Loucy (cell line): ENCODE measurements around the gene PLEKHB2.

Experiments used
- H2AFZ ChIP-seq: fragments of 200-600 bp; sonication (generic); 2 replicates; pipeline ENCODE4 v1.6.0; 2016; ENCODE audit warnings: antibody characterized with exemption, mild to moderate bottlenecking, low read length, moderate library complexity
- H3F3A ChIP-seq: fragments of 200-600 bp; 2 replicates; pipeline ENCODE4 v1.6.0; 2016; ENCODE audit warnings: antibody characterized with exemption, low read depth, mild to moderate bottlenecking
- H3K27me3 ChIP-seq: fragments of 200-600 bp; sonication (generic); 2 replicates; pipeline ENCODE4 v1.6.1; 2014; ENCODE audit warnings: low read length, mild to moderate bottlenecking; ENCODE audit not compliant: insufficient read depth, poor library complexity, severe bottlenecking
- H3K36me3 ChIP-seq: fragments of 200-600 bp; sonication (generic); 2 replicates; pipeline ENCODE4 v1.6.1; 2016; ENCODE audit warnings: low read length; ENCODE audit not compliant: insufficient read depth
- H3K4me1 ChIP-seq: fragments of 200-600 bp; sonication (generic); 2 replicates; pipeline ENCODE4 v1.5.1; 2014; ENCODE audit warnings: low read length, mild to moderate bottlenecking; ENCODE audit not compliant: insufficient read depth, poor library complexity, severe bottlenecking
- H3K4me2 ChIP-seq: fragments of 200-600 bp; sonication (generic); 2 replicates; pipeline ENCODE4 v1.6.0; 2014; ENCODE audit warnings: antibody characterized with exemption, low read length, low read depth, mild to moderate bottlenecking; ENCODE audit not compliant: poor library complexity, severe bottlenecking
- H3K4me3 ChIP-seq: fragments of 200-600 bp; sonication (generic); 2 replicates; pipeline ENCODE4 v1.5.1; 2014; ENCODE audit warnings: low read length, mild to moderate bottlenecking, mixed read lengths; ENCODE audit not compliant: poor library complexity, severe bottlenecking
- H3K79me2 ChIP-seq: fragments of 200-600 bp; sonication (generic); 2 replicates; pipeline ENCODE4 v1.6.1; 2014; ENCODE audit warnings: low read length; ENCODE audit not compliant: insufficient read depth
- H3K9ac ChIP-seq: fragments of 200-600 bp; sonication (generic); 2 replicates; pipeline ENCODE4 v1.6.0; 2014; ENCODE audit warnings: mild to moderate bottlenecking, low read depth, low read length, moderate library complexity; ENCODE audit not compliant: poor library complexity, severe bottlenecking
- H3K9me2 ChIP-seq: fragments of 200-600 bp; sonication (generic); replicated peaks from 2 replicates; pipeline ENCODE4 v1.6.1; 2016; ENCODE audit warnings: low read depth, low read length, mixed read lengths
- H3K9me3 ChIP-seq: fragments of 200-600 bp; sonication (generic); 2 replicates; pipeline ENCODE4 v1.6.1; 2014; ENCODE audit warnings: mild to moderate bottlenecking, antibody characterized with exemption, low read length, low read depth; ENCODE audit not compliant: insufficient read depth
- H4K20me1 ChIP-seq: fragments of 200-600 bp; sonication (generic); 2 replicates; pipeline ENCODE4 v1.6.0; 2014; ENCODE audit warnings: antibody characterized with exemption, low read length, mild to moderate bottlenecking; ENCODE audit not compliant: insufficient read depth, poor library complexity, severe bottlenecking
- CTCF ChIP-seq: fragments of 200-600 bp; sonication (generic); conservative IDR thresholded peaks from 2 replicates; pipeline ENCODE4 v1.5.1; 2014; ENCODE audit warnings: mild to moderate bottlenecking, antibody characterized with exemption, low read length
- EZH2phosphoT487 ChIP-seq: fragments of 200-600 bp; IDR thresholded peaks from 2 replicates; pipeline ENCODE4 v1.6.1; 2018; ENCODE audit warnings: antibody characterized with exemption, mild to moderate bottlenecking, moderate library complexity, borderline replicate concordance

Gene PLEKHB2

GRCh38 chr2:131105156-131105949 lies at the start of gene PLEKHB2:
Gene PLEKHB2 (plus strand): TSS chr2:131105336. CDS start chr2:131120942, 15,606 bp downstream.
- Histone ChIP-seq H3K79me2 (peaks cover 52% of the 10 kb centered on the region), H3K36me3 (no peaks in the 10 kb centered on the region), H2AFZ (peak within 1 kb of the TSS; percentile 88), H3K4me1 (peaks cover 40% of the 10 kb centered on the region), H3K27me3 (no peaks in the 10 kb centered on the region), H3K4me3 (peak within 1 kb of the TSS; percentile 91), H3K9me2 (no peaks in the 10 kb centered on the region), H3K9me3 (no peaks in the 10 kb centered on the region), H3F3A (no peaks in the 10 kb centered on the region), H3K9ac (peak within 1 kb of the TSS; percentile 94), H3K4me2 (peak within 1 kb of the TSS; percentile 87), H4K20me1 (peaks cover 42% of the 10 kb centered on the region)
- TF ChIP-seq EZH2phosphoT487: no peak
- 0 out of 2 replicates have a peak, but pooled peaks have one; percentile 17 for TF ChIP-seq CTCF

GRCh38 chr2:131056204-131056931 lies 48.8 kb upstream of the PLEKHB2 start:
- Histone ChIP-seq H4K20me1 (peaks cover 45% of the 10 kb centered on the region), H3K79me2 (peaks cover 66% of the 10 kb centered on the region)

GRCh38 chr2:131056932-131057287 lies 48.2 kb upstream of the PLEKHB2 start:
- TF ChIP-seq EZH2phosphoT487 (no peak), CTCF (no peak)
- Histone ChIP-seq H3K27me3 (no peaks in the 10 kb centered on the region), H3F3A (no peaks in the 10 kb centered on the region), H4K20me1 (peaks cover 50% of the 10 kb centered on the region), H3K4me1 (no peaks in the 10 kb centered on the region), H3K9me3 (no peaks in the 10 kb centered on the region), H3K9ac (no peak overlapping the region), H3K4me2 (no peak overlapping the region), H2AFZ (no peak overlapping the region), H3K9me2 (no peaks in the 10 kb centered on the region), H3K79me2 (peaks cover 71% of the 10 kb centered on the region), H3K36me3 (peaks cover 92% of the 10 kb centered on the region; the same call in 1 of the 2 replicates), H3K4me3 (no peak overlapping the region)

More at GRCh38 chr2:131056204-131056931, 48.8 kb upstream of the PLEKHB2 start:
- no peaks in the 10 kb centered on the region for H3K9me2 ChIP-seq
- no peaks in the 10 kb centered on the region for H3F3A ChIP-seq
- no peak overlapping the region for H3K9ac ChIP-seq
- H3K4me1 ChIP-seq: no peaks in the 10 kb centered on the region
- H3K27me3 ChIP-seq: no peaks in the 10 kb centered on the region
- peaks cover 92% of the 10 kb centered on the region; the same call in 1 of the 2 replicates for H3K36me3 ChIP-seq
- TF ChIP-seq CTCF (no peak), EZH2phosphoT487 (no peak)
- H3K9me3 ChIP-seq: no peaks in the 10 kb centered on the region
- no peak overlapping the region for H3K4me3 ChIP-seq
- H2AFZ ChIP-seq: no peak overlapping the region
- H3K4me2 ChIP-seq: no peak overlapping the region
